HG03097 (cell line): Measurements from ENCODE around the gene CACNA1C.

Experiments
- ATAC-seq: cut with Tn5 transposase; IDR thresholded peaks from one replicate; pipeline ENCODE4 v1.9.1; 2021; ENCODE audit not compliant: unreplicated experiment, low FRiP score

The CACNA1C gene

DNA sequence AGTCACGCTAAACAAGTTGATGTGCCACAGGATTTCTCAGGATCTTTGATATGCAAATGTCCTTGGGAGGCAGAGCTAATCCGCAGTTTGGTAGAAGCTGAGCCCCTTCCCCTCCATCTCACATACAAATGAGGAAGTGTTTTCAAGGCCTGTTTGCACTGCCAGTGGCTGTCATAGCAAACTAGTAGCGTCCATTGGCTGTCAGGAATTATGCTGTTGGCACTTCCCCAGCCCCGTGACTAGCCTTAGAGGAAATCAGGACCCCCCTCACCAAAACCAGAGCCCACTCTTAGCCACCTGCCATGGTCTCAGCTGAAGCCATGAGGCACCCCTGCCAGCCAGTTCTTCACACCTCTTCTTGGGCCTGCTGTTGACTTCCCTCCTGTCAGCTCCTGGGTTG, 253.9 kb downstream of the CACNA1C start:
- no peak for ATAC-seq

- no peak for ATAC-seq
Observed at GRCh38 chr12:2307550-2307949, 254.8 kb downstream of the CACNA1C start.

GRCh38 chr12:2309647-2310046, 256.9 kb downstream of the CACNA1C start:
- ATAC-seq = no peak

GRCh38 chr12:2311020-2311778, 258.4 kb downstream of the CACNA1C start:
- ATAC-seq = no peak

- no peak for ATAC-seq
Observed at GRCh38 chr12:2312175-2312574, 259.4 kb downstream of the CACNA1C start.

- no peak for ATAC-seq
Observed at GRCh38 chr12:2312770-2313169, 260.0 kb downstream of the CACNA1C start.

DNA sequence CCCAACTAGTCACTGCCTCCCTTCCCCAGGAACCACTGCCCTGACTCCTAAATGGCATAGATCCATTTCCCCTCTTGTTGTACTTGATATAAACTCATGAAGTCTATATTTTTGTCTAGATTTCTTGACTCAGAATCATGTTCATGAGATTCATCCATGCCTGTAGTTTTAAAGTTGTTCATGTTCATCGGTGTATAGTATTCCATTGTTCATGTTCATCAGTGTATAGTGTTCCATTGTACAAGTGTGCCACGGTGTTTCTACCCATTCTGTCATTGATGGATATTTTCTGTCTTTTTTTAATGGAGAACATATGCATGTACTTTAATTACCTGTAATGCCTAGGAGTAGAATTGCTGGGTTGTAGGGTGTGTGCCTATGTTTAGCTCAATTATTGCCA, 261.7 kb downstream of the CACNA1C start:
- ATAC-seq = no peak

DNA sequence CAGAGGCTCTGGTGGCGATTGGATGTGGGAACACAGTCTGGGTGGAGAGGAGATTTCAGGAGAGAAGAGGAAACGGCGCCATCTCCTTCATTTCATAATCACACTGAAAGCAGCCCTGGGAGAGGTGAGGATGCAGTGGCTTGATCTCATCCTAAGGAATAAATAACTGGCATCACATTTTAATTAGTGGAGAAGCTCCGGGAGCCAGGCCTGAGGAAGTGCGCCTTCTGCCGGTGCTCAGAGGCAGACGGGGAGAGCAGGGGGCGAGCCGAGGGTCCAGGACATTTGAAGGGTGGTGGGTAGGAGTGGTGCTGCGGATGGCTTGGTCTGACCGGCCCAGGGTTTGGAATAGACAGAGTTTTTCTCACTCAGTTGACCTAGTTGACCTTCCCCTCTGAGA, 265.0 kb downstream of the CACNA1C start:
- ATAC-seq = no peak

DNA sequence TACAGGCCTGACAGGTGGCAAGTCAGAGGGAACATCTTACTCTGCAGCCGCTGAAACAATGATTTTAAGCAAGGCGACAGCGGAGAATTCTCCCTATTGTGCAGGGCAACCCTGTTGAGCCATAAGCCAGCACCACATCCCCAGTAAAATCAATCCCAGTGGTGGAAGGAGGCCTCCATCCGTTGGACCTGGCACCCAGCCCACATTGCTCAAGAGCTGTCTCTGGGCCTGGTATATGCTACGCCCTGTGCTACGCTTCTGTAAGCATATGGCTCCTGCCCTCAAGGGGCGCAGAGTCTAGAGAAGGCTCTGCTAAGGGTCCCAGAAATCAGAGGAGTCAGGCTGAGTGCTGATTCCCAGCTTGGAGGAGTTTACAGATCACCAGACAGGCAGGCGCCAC, 265.5 kb downstream of the CACNA1C start:
- no peak for ATAC-seq

- no peak for ATAC-seq
Observed at GRCh38 chr12:2319136-2319535, 266.3 kb downstream of the CACNA1C start.

- ATAC-seq = no peak
Observed at GRCh38 chr12:2319737-2320506, 267.1 kb downstream of the CACNA1C start.

DNA sequence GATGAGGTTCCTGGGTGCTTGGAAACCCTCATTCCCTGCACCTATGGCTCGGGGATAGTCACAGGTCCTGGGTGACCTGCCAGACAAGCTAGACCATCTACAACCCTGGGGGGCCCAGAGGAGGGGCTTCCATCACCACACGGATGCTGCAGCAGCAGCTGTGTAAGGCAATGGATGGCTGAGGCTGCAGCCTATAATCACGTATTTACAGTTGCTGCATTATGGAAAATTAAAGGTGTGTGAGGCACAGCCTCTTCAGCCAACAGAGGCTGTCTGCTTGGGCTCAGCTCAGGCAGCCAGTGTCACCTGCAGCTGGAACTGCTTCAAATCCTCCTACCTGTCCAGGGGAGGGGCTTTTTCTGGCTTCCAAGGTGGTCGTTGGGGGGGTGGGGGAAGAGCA, 268.1 kb downstream of the CACNA1C start:
- ATAC-seq = no peak

DNA sequence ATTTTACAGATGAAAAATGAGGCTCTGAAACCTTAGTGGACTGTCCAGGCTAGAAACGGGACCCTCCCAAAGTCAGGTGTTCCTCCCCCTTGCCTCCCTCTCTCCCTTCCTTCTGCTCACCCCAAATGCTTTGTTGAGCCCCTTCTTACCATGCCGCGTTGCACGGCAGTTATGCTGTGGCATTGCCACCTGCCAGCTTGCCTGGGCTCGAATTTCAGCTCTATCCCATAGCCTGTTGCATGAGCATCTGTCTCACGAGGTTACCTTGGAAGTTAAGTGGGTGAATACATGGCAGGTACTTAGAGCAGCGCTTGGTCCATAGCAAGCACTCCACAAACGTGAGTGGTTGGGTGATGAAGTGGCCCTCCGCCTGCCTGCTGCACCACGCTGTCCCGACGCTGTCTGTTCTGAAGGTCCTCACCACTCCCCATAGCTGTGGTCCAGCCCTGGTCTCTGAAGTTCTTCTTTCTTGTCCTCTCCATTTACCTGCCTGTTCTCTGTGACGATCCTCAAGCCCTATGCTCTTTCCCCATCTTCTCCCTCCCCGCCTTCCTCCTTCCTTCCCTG, 269.9 kb downstream of the CACNA1C start:
- no peak for ATAC-seq

DNA sequence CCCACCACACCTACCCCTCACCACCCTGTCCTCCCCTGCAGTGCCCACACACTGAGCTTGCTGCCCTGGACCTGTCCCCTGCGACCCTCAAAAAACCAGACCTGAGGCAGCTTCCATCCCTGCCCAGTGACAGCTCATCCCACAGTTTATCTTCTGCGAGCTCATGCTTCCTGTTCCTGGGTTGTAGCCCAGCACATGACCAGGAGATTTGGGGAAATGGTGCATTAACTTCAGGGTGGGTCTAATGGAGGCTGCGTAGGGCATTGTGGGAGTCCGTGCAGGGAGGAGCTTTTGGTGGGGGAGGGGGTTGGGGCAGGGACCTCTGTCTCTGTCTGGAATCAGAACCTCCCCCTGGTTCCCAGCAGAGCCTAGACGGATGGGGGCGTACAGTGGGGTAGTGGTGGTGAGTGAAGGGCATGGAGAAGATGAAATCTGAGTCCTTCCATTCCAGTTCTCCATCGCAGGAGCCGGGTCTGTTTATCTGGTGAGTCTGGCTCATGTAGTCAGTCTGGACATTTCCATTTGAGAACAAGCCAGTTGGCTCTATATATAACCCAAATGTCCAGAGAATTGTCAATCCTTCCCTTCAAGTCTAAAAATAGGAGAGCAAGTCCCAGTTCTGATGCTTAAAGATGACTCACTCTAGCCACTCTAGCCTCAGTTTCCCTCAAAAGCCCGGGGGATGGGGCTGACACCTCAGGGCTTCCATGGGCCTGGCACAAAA, 270.9 kb downstream of the CACNA1C start:
- no peak for ATAC-seq

DNA sequence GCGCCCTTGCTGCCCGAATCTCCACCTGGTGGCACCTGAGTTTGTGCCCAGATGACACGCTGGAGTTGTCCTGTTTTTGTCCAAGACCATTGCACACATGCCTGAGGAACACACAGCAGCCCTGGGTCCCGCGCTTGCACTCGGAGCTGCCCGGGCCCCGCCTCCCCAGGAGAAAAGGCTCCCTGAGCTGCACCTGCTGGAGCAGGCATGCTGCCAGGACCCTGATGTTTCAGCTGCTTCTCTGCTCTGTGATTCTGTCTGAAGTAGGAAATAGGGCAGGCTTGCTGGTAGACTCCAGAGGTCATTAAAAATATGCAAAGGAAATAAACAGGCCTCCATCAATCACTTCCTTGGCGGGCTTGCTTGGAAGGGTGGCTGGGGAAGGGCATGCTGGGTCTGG, 271.6 kb downstream of the CACNA1C start:
- ATAC-seq = no peak

GRCh38 chr12:2325519-2325918, 272.7 kb downstream of the CACNA1C start:
- ATAC-seq = no peak

DNA sequence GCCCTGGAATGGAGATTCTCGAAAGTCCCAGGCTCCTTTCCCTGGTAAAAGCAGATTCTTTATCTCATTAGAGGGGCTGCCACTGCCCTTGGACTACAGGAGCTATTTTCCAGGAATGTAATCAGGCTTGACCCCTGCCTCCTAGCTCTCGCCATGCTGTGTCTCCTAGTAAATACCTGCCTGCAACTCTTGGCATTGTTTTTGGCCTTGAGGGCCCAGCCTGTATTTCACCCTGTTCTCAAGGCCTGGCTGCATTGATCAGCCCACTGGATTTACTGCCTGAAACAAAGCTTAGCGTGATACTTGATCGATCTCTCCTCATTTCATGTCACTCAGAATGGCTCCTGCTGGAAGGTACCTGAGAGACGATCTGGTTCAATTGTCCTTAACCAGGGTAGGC, 273.7 kb downstream of the CACNA1C start:
- no peak for ATAC-seq

DNA sequence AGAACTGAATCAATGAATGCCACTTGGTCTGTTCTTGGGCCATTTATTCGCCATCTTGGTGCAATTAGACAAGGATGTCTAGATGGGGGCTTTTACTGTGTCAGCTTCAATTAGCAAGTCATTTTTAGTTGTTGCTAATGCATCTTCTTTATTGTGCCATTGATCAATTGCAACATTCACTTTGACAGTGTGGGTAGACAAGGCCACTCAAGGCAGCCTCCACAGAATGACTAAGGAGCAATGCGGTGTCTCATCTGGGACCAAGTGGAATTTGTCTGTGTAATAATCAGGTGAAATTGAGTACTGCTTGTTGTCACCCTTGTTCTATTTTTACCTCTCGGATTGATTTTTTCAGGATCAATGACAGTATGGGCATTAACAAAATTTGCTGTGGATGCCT, 275.9 kb downstream of the CACNA1C start:
- ATAC-seq = no peak

GRCh38 chr12:2329661-2330210, 276.9 kb downstream of the CACNA1C start:
- ATAC-seq = no peak

- no peak for ATAC-seq
Observed at GRCh38 chr12:2332236-2332635, 279.4 kb downstream of the CACNA1C start.

DNA sequence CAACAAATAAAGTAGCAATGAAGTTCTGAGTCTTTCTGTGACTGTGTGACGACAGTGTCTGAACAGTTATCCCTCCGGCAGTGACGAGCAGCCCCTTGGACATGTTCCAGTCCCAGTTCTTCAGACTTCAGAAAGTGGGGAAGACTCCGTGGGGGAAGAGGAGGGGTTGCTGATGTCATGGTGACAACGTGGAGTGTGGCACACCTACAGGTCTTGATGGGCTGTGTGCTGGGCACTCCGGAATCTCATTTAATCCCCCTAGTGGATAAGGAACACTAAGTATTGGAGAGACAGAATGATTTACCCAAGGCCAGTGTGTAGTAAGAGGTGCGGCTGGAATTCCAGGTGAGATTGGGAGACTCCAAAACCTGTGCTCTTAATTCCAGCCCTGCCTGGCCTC, 280.2 kb downstream of the CACNA1C start:
- ATAC-seq = no peak
